Frontal cortex (tissue), 4 donors: ENCODE measurements around the gene ZCCHC9. TPM values are rescaled to one million over a fixed set of nuclear protein-coding genes. Genes with fewer than 3 reads are reported as not detected.
"Not testable (repeated sequence)": the region's sequence is repeated elsewhere in the genome, so short reads cannot be mapped to it uniquely, and the experiment has no call there.

ENCODE experiments used
- DNase-seq, 2 donors: peaks; one replicate each; pipeline ENCODE4 v3.0.0; 2012; ENCODE audit warnings: low spot score in 2 of 2
- FAIRE-seq: peaks from 2 replicates; lab custom pipeline; 2012; peaks lifted over from hg19 to GRCh38; lab: Jason Lieb, UNC
- total RNA-seq: library from RNA; depleted of rRNA; stranded (reverse); fragments of >200 nt; gene quantifications from one replicate; pipeline ENCODE4 v1.2.3, GENCODE V29; 2014
- donor health status: control.
- donor health status: control.
- donor health status: control.

The ZCCHC9 gene
- total RNA-seq, 1 donor from 2014 or later = 11.8 TPM

DNA sequence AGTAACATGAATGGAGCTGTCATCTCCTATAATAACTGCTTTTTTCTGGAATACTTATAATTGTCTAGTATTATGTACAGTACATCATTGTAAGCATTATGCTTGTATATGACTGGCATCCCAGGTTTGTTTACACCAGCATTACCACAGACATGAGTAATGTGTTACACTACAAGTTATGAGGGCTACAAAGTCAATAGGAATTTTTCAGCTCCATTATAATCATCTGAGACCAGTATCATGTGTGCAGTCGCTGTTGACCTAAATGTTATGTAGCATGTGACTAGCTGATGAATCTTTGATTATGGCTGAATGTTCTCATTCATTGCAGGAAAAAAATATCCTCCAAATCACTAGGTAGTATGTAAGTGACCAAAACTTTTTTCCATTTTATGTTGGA is 2.2 kb downstream of the ZCCHC9 start:
- no peak for FAIRE-seq
- DNase-seq = no peak

DNA sequence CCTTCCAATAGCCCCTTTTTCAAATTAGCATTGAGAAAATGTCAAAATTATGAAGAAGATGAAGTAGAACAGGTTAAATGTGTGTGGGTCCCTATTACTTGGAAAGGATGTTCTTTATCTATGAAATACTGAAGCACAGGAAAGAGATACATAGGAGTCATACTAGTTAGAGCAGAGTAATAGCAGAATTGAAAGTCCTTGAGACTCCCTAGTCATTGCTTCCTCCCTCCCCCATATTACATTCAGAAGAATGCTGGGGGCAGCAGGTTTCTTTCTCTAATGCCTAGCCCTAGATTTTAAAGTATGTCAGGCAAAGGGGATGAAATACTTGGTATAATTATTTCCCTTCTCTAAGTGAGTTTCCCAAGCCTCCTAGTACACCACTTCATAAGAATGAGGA is 4.4 kb downstream of the ZCCHC9 start:
- DNase-seq = no peak
- no peak for FAIRE-seq

DNA sequence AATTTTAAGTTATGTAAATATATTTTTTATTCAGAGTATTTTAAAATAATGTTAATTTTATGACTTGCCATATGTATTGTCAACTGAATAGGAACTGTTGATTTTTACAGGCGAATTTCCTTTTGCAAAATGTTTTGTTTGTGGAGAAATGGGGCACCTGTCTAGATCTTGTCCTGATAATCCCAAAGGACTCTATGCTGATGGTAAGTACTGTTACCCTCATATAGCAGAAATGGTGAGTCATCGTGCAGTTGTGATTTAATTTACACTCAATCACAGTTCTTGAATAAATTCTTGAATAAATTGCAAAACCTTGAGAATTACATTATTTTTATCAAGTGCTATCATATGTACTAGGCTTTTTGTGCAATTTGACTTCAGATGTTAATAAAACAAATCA is 7.4 kb downstream of the ZCCHC9 start:
- FAIRE-seq (no peak), DNase-seq (no peak)

DNA sequence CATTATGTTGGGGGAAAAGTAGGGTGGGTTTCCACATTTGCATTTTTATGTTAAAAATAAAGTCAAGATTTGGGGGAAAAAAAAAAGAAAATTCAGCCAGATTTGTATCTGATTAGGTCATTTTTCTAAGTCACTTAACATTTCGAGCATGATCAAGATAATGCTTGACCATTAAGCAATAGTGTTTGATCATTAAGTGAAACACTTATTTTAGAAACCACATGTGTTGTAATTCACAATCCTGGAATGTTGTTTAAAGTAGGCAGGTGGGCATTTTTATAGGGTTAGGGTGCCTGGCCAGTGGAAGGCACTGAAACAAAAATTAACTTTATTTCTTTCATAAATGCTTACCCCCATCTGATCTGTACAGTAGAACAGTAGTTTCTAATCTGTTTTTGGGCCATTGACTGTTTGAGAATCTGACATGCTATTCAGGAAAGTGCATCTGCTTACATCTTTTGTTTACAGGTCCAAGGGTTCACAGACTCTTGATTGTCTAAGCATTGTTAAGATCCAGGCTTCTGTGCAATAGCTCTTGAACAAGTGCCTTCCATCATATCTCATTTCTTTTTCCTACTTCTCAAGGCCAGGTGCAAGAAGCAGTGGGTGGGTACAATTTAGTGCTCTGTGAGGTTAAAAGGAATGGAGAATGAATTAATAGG is 9.1 kb downstream of the ZCCHC9 start:
- no peak for DNase-seq
- no peak for FAIRE-seq

DNA sequence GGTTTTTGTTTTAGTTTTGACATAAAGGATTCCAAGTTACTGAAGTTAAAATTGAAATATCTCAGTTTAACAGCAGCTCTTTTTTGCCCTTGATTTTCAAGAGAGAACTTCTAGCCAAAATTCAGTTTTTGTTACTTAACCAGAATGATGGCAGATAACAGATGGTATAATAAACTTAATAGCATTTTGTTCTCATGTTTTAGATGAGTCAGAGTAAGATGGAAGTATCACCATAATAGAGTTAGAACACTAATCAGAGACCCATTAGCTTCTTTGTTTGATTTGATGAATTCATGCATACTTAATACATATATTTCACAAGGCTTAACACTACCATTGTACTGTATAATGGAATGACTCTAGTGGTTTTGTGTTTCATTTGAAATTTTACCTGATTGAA is 11.9 kb downstream of the ZCCHC9 start:
- no peak for DNase-seq
- no peak for FAIRE-seq

DNA sequence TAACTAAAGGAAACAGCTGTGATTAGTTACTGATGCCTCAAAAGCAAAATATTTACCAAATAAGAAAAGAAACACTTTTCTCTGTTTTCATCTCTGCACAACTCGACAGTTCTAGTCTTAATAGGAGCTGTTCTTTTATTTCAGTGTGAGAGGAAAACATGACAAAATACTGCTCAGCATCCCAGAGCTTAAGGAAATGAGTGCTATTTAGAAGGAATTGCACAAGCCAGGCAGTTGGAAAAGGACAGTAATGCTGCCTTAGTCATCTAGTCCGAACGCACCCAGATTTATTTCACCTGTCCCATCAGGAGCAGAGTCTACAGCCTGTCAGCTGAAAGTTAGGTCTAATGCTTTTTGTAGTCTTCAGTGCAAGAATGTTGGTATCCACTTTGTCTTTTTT is 12.3 kb downstream of the ZCCHC9 start:
- DNase-seq = no peak
- no peak for FAIRE-seq

DNA sequence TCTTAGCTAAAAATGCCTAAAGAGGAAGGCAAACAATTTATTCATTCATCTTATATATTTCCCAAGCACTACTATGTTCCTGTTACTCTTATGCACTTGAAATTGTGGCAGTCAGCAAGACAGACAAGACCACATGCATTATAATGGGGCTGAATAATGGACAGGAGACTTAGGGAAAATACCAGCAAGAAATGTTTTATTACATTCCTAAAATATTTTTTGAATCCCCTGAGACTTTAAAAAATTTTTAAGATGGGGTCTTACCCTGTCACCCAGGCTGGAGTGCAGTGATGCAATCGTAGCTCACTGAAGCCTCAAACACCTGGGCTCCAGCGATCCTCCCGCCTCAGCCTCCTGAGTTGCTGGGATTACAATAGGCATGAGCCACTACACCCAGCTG is 13.2 kb downstream of the ZCCHC9 start:
- no peak for DNase-seq
- no peak for FAIRE-seq

DNA sequence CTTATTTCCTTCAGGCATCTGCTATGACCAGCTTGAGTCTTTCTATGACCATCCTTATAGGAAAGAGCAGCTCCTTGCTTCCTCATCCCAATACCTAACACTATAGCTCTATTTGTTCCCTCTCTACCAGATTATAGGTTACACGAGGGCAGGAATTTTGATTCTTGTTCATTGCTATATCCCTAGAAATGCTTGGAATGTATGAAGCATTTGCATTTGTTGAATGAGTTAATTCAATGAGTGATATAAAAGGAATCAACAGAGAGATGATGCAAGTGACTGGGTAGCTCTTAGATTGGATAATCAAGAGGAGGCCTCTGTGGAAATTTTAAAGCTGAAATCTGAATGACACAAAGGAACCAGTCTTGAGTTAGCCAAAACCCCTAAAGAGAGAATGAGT is 13.9 kb downstream of the ZCCHC9 start:
- no peak for DNase-seq
- no peak for FAIRE-seq

DNA sequence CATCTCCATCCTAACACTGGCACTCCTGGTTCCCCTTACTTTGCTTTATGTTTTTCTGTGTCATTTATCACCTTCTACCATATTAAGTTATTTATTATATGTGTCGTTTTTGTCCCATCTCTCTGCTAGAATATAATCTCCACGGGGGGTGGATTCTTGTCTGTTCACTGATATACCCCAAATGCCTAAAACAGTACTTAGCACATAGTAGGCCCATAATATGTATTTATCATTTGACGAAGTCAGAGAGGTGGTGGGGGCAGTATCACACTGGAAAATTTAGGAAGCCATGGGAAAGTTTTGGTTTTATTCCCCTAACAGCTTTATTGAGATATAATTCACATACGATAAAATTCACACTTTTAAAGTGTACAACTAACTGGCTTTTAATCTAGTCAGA is 14.4 kb downstream of the ZCCHC9 start:
- FAIRE-seq (no peak), DNase-seq (no peak)

DNA sequence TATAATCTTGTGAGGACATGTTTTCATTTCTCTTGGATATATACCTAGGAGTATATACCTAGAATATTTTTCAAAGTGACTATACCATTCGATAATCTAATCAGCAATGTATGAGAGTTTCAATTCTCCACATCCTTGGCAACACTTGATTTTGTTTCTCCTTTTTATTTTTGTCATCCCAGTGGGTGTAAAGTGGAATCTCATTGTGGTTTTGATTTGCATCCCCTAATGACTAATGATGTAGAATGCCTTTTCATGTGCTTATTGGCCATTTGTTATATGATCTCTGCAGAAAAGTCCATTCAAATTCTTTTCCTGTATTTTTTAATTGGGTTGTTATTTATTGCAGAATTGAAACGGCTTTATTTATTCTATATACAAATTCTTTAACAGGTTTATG is 15.2 kb downstream of the ZCCHC9 start:
- DNase-seq = no peak
- FAIRE-seq = no peak

DNA sequence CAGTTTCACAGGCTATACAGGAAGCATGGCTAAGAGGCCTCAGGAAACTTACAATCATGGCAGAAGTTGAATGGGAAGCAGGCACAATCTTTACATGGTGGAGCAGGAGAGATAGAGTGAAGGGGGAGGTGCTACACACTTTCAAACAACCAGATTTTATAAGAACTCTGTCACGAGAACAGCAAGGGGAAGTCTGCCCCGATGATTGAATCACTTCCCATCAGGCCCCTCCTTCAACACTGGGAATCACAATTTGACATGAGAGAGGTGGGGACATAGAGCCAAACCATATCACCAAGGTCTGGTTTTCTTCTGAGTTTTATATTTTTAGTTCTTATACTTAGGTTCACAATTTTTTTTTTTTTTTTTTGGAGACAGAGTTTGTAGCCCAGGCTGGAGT is 16.1 kb downstream of the ZCCHC9 start:
- no peak for FAIRE-seq
- DNase-seq = no peak

DNA sequence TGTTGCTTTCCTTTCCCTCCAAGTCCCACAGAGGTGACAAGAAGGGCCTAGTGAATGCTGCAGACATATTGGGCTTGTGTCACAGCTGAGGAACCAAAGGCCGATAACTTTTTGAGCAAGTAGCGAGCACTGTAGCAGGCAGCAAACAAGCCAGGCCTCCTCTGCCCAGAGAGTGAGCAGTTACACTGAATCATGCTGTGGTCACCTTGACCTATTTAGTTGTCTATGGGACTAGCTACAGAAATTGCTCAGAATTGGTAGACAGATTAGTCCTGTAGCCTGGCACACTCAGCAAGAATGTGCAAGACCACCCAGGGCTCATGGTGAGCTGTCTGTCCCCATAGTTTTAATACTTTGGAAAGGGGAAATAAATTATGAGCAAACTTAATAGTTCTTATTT is 25.2 kb downstream of the ZCCHC9 start:
- FAIRE-seq (no peak), DNase-seq (no peak)

DNA sequence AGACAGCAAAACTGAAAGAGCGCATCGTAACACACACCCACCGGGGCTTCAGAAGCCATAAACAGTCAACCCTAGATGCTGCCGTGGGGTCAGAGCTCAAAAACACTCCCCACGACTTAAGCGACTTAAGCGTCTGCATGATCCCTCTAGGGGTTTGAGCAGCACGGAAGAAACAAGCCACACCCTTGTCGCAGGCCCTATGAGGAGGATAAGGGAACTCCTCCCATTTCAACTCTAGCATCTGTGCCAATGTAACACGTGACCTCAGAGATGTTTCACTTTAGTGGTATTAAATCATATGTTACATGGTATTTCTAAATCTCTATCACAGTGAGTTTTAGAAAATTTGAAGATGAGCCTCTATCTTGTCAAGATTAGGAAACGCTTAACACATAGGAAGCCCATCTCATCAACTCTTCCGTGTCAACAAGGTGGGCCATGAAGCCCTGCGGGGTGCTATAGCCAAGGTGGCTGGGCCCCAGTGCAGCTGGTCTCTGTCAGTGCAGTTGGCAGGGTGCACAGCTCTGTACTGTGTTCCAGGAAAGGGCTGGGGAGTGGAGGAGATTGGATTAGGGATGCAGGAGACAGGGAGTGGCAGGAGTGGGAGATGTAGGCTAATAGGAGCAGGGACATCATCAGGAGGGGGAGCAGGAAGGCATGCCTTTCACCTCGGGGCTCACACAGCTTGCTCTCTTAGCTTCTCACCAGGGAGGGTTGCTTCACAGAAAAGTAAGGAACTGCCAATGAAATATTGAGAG is 33.1 kb downstream of the ZCCHC9 start:
- DNase-seq = no peak
- no peak for FAIRE-seq

DNA sequence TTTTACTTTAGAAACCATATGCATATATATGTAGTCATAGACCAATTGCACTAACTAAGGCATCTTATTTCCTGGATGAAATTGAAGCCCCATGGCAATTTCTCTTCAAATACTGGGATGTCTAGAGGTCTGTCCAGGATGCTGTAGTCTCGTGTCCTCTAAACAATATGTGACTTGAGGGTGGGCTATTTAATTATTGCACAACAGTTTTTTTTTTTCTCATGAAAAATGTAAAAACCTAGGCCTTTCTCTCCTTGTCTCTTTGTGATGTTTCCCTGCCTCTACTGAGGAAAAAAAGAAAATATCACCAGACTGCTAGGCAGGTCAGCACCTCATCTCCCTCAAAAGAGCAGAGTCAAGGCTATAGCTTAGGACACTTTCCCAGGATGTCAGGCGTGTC is 34.6 kb downstream of the ZCCHC9 start:
- no peak for FAIRE-seq
- no peak for DNase-seq

DNA sequence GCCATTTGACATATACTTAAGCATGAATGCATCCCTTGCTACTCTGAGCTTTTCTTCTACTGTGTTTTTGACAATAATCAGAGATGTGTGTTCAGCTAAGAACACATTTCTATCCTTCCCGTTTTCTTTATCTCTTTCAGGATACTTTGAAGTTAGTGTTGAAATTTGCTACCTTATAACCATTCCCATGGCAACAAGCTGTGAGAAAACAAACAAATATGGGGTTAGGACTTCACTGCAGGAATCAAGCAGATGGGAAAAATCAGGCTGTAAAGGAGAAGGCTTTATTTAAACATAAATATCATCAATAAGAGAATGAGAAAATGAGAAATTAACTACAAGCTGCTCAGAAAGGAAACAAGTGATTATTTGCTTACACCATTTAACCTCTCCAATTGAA is 35.2 kb downstream of the ZCCHC9 start:
- DNase-seq (no peak), FAIRE-seq (no peak)

DNA sequence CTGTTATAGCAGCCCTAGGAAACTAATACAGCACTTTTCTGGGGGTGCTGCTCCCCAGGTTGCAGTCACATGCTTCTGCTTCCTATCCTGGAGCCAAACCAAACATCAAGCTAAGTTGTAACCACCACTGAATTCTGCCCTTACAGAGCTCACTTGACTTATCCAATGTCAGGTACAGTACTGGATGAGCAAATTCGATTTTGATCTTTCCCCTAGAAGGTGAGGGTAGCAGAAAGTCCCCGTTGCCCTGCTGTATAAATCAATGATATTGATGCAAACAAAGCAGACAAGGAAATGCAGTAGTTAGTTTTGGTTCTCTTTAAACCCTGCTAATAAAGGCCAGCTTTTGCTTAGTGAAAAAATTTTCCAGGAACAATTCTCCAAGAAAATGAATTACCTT is 36.4 kb downstream of the ZCCHC9 start:
- no peak for DNase-seq
- FAIRE-seq = no peak

DNA sequence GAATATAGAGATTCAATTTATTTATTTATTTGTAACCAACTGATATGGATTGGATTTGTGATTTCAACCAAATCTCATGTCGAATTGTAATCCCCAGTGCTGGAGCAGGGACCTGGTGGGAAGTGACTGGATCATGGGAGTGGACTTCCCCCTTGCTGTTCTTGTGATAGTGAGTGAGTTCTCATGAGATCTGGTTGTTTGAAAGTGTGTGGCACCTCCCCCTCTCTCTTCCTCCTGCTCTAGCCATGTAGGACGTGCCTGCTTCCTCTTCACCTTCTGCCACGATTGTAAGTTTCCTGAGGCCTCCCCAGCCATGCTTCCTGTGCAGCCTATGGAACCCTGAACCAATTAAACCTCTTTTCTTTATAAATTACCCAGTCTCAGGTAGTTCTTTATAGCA is 36.8 kb downstream of the ZCCHC9 start:
- DNase-seq, FAIRE-seq: not testable (repeated sequence)

DNA sequence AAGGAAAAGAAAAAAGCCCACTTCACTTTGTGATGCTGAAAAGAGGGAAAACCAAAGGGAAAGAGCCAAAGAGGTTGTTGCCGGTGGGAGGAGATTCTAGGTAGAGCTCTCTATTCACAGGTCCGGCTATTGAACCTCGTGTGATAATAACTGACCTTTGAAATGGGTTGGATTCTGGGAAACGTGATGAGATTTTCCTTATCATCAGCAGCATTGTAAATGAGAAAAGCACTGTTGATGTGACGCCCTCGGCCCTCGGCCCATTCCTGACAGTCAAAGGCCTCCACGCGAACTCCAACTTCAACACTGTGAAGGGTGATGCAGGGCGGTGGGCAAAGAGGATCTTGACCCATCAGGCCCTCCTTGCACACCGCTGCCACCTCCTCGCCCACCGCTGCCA is 43.3 kb downstream of the ZCCHC9 start:
- DNase-seq (no peak), FAIRE-seq (no peak)

DNA sequence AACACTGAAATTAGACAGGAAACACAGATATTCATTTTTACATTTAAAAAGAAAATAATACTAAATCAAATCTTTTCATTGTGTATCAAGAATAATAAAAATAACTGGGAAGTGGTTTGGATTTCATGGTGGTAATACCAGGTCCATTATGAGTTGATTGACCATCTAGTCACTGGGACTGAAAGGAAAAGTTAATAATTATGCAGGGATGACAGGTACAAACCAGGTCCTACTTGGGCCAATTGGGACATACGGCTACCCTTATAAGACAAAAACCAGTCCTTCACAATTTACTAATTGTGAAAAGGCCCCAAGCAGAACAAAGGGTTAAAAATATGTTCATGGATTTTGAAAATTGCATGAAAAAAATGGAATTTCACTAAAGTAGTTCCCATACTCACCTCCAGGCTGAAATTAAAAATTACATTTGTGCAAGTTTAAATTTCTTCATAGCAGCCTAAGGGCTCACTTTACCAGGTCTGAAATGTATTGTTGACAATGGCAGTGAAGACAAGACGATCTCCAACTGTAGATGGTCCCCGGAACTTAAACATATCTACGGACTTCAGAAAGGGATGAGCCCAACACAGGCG is 44.1 kb downstream of the ZCCHC9 start:
- DNase-seq (no peak), FAIRE-seq (no peak)

DNA sequence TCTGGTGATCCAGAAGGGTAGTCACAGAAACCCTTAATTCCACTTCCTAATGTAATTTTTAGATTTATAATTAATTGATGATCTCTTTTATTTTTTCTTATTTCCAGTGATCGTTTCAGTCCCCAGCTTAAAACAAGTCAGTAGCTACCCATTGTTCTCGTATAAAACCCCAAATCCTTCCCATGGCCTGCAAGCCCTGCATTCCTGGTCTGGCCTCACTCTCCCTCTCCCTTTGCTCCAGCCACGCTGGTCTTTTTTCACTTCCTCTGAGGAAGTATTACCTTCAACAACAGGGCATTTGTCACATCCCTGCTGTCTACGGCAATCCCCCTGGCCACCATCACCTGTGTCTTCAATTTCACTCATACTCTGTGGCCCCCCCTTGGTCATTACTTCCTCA is 47.8 kb downstream of the ZCCHC9 start:
- DNase-seq (no peak), FAIRE-seq (no peak)

DNA sequence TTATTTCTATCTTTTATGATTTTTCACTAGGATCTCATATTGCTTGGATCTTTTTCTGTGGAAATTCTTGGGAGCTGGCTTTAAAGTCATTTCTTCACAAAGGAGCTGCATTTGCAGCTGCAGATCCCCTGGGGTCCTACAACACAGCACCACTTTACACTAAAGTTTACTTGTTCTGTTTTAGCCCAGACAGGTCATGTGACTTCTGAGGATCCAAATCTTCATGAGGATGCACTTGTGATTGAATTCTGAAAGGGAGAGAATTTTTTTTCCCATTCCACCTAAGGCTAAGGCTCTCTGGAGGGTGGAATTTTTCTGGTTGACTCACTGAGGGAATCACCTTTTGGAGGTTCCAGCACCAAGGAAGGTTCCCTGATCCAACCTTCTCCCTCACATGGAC is 49.1 kb downstream of the ZCCHC9 start:
- DNase-seq (no peak), FAIRE-seq (no peak)

DNA sequence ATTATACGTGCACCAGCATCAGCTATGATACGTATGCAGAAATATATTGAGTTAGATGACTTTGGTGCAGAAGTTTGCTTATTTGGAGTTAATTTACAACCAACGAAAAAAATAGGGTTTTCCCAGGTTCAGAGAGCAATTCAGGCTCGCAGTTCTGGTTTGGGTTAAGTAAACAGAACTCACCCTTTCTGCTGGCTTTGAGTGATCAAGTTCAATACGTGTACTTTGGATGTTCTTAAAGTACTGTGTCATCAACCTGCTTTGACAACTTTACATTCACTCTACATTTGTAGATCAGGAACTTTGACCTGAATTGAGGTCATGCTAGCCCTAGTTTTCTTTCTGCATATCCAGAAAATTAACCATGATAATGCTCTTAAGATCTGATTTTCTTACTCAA is 51.8 kb downstream of the ZCCHC9 start:
- DNase-seq (no peak), FAIRE-seq (no peak)
